ENCODE results near the gene RCAN1. TPM values are rescaled to one million over a fixed set of nuclear protein-coding genes. Genes with fewer than 3 reads are reported as not detected.
A peak's percentile ranks its signal among the peaks of the same experiment; 100 is the strongest.

The RCAN1 gene
- total RNA-seq, 1 donor from 2014 or later = 22.9 TPM

GRCh38 chr21:34546542-34546941 lies 68.4 kb downstream of the RCAN1 start:
- no peaks in the 10 kb centered on the region for H3K36me3 ChIP-seq
- TF ChIP-seq CTCF (IDR thresholded peaks at IDR 0.05) = no peak
- no peak overlapping the region for H3K4me3 ChIP-seq
- peak overlapping the region; percentile 21 for H3K27ac ChIP-seq
- no peak for DNase-seq
- no peaks in the 10 kb centered on the region for H3K9me3 ChIP-seq
- no peak for ATAC-seq
- intact Hi-C loops (cut with DNase I) = no loop called here
- no peaks in the 10 kb centered on the region for H3K27me3 ChIP-seq (ENCODE audit: low read depth)
- peaks cover 40% of the 10 kb centered on the region for H3K4me1 ChIP-seq

- no peaks in the 10 kb centered on the region for H3K9me3 ChIP-seq
Measured at GRCh38 chr21:34545079-34545884, 69.6 kb downstream of the RCAN1 start.

DNA sequence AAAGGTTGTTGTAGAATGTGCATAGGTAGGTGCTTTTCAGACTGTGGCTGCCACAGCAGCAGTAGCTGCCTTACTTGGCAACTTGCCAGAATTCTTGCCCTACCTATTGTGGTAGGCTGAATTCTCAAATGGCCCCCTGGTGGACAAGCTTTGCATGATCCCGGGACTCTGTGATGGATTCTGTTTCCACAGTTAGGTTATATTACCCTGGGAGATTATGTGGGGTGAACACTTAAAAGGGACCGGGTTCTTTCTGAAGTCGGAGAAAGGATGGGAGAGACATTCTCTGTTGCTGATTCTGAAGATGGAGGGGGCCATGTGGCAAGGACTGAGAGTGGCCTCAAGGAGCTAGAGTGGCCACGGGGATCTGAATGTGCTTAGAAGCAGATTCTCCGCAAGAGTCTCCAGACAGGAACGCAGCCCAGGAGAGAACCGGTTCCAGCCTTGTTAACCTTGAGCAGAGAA lies 70.8 kb downstream of the RCAN1 start:
- peak; percentile 69 for DNase-seq
- no peak overlapping the region for H3K4me3 ChIP-seq
- H3K36me3 ChIP-seq = no peaks in the 10 kb centered on the region
- no peaks in the 10 kb centered on the region for H3K9me3 ChIP-seq
- TF ChIP-seq CTCF (IDR thresholded peaks at IDR 0.05) = peak; percentile 70
- no peaks in the 10 kb centered on the region for H3K27me3 ChIP-seq (ENCODE audit: low read depth)
- H3K27ac ChIP-seq = peak overlapping the region; percentile 80
- intact Hi-C loops (cut with DNase I) = no loop called here
- peaks cover 40% of the 10 kb centered on the region for H3K4me1 ChIP-seq
- peak; percentile 77 to 88 for ATAC-seq

More at GRCh38 chr21:34545079-34545884, 69.6 kb downstream of the RCAN1 start:
- Histone ChIP-seq H3K4me3 (no peak overlapping the region), H3K36me3 (no peaks in the 10 kb centered on the region), H3K27ac (peak overlapping the region; percentile 80), H3K27me3 (ENCODE audit: low read depth) (no peaks in the 10 kb centered on the region), H3K4me1 (peaks cover 40% of the 10 kb centered on the region)
- peak; percentile 84 for DNase-seq
- peak; percentile 91 to 93 for ATAC-seq
- no peak for TF ChIP-seq CTCF (IDR thresholded peaks at IDR 0.05)
- intact Hi-C loops (cut with DNase I) = no loop called here

- Histone ChIP-seq H3K27ac (no peak overlapping the region), H3K4me1 (peaks cover 40% of the 10 kb centered on the region), H3K4me3 (no peak overlapping the region), H3K36me3 (no peaks in the 10 kb centered on the region), H3K27me3 (ENCODE audit: low read depth) (no peaks in the 10 kb centered on the region), H3K9me3 (no peaks in the 10 kb centered on the region)
- TF ChIP-seq CTCF (IDR thresholded peaks at IDR 0.05) = no peak
- intact Hi-C loops (cut with DNase I) = no loop called here
- ATAC-seq = no peak
- DNase-seq = no peak
Measured at GRCh38 chr21:34543017-34543416, 71.9 kb downstream of the RCAN1 start.

DNA sequence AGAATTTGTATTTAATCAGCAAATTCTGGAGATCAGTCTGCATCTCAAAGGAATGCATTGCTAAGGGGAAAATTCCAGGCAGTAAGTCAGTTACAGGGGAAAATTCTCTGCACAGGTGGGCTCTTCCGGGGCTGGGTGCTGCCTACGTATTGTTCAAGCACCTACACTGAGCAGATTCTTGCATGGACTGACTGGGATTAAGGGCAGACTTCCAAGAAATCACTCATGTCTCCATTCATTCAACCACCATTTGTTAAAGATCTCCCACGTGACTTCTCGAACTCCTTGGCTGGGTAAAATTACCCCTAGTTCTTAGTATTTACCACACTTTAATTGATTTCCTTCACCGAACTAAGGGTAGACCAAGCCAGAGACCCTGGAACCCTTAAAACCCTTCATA lies 74.7 kb downstream of the RCAN1 start:
- H3K27me3 ChIP-seq (ENCODE audit: low read depth) = no peaks in the 10 kb centered on the region
- no peak overlapping the region for H3K4me3 ChIP-seq
- ATAC-seq (no peak), DNase-seq (no peak)
- no peak overlapping the region for H3K27ac ChIP-seq
- H3K9me3 ChIP-seq = no peaks in the 10 kb centered on the region
- H3K36me3 ChIP-seq = no peaks in the 10 kb centered on the region
- no peak for TF ChIP-seq CTCF (IDR thresholded peaks at IDR 0.05)
- peaks cover 22% of the 10 kb centered on the region for H3K4me1 ChIP-seq
- intact Hi-C loops (cut with DNase I) = no loop called here
